H1 (cell line): ENCODE results near the gene GON4L. TPM values are rescaled to one million over a fixed set of nuclear protein-coding genes. Genes with fewer than 3 reads are reported as not detected.

Source experiments
- CTCF ChIA-PET: fragments of 300-600 bp; sonication (Branson Sonifier 250); formaldehyde crosslinking; loops from one replicate; lab custom pipeline; 2021; ENCODE audit not compliant: partially characterized antibody; lab: Charles Lee
- POLR2A ChIA-PET: fragments of 300-600 bp; sonication (Branson Sonifier 250); formaldehyde crosslinking; loops from one replicate; lab custom pipeline; 2021; ENCODE audit warnings: inconsistent platforms; ENCODE audit not compliant: partially characterized antibody; lab: Charles Lee
- DNase-seq, 2 experiments: peaks; one replicate each; pipeline versions ENCODE4 v3.0.0 to v3.0.0-alpha.2; 2010 to 2022; ENCODE audit warnings: low spot score in 2 of 2, low read depth in 1 of 2, mixed read lengths in 1 of 2
- FAIRE-seq: peaks from 2 replicates; lab custom pipeline; 2011; peaks lifted over from hg19 to GRCh38; lab: Jason Lieb, UNC
- H2AFZ ChIP-seq: 2 replicates; pipeline ENCODE4 v1.8.1; 2012; ENCODE audit warnings: low read length, inconsistent platforms
- H2AK5ac ChIP-seq: 2 replicates; pipeline ENCODE4 v1.6.1; 2013; ENCODE audit warnings: low read depth, low read length
- H2BK120ac ChIP-seq: replicated peaks from 2 replicates; pipeline ENCODE3; 2013; ENCODE audit warnings: low read depth, low read length, inconsistent platforms
- H2BK12ac ChIP-seq: 2 replicates; pipeline ENCODE4 v1.6.1; 2013; ENCODE audit warnings: low read depth, low read length
- H2BK15ac ChIP-seq: 2 replicates; pipeline ENCODE4 v1.6.1; 2013; ENCODE audit warnings: low read length
- H2BK20ac ChIP-seq: 2 replicates; pipeline ENCODE4 v1.6.1; 2013; ENCODE audit warnings: low read length
- H2BK5ac ChIP-seq: 2 replicates; pipeline ENCODE4 v1.6.1; 2013; ENCODE audit warnings: low read depth, low read length
- H3K14ac ChIP-seq: 2 replicates; pipeline ENCODE4 v1.6.1; 2013; ENCODE audit warnings: inconsistent platforms; ENCODE audit not compliant: insufficient read length
- H3K18ac ChIP-seq: 2 replicates; pipeline ENCODE4 v1.6.1; 2013; ENCODE audit warnings: low read length; ENCODE audit errors: extremely low read depth
- H3K23ac ChIP-seq: 2 replicates; pipeline ENCODE4 v1.6.1; 2013; ENCODE audit warnings: inconsistent platforms; ENCODE audit not compliant: insufficient read length
- H3K23me2 ChIP-seq: 2 replicates; pipeline ENCODE4 v1.6.1; 2013; ENCODE audit warnings: low read depth, low read length
- H3K27ac ChIP-seq: 2 replicates; pipeline ENCODE4 v1.6.1; 2011; ENCODE audit warnings: low read depth, low read length, inconsistent platforms
- H3K27me3 ChIP-seq, 4 experiments: replicated peaks in 1 of 4; 1 replicate in 1 of 4; 2 replicates in 3 of 4; pipeline versions ENCODE4 v1.6.1 to v1.8.1; 2011 to 2013; ENCODE audit warnings: low read length in 3 of 4, mild to moderate bottlenecking in 3 of 4, inconsistent platforms in 2 of 4, mixed read lengths in 2 of 4, moderate library complexity in 1 of 4; ENCODE audit not compliant: control insufficient read depth in 3 of 4, insufficient read depth in 3 of 4; ENCODE audit errors: extremely low read depth in 1 of 4
- H3K36me3 ChIP-seq, 4 experiments: 2 replicates each; pipeline versions ENCODE4 v1.6.1 to v1.8.1; 2011 to 2013; ENCODE audit warnings: mild to moderate bottlenecking in 4 of 4, low read length in 3 of 4, moderate library complexity in 2 of 4, control low read depth in 1 of 4, inconsistent platforms in 1 of 4; ENCODE audit not compliant: insufficient read depth in 4 of 4, control insufficient read depth in 2 of 4
- H3K4ac ChIP-seq: replicated peaks from 2 replicates; pipeline ENCODE3; 2013; ENCODE audit warnings: low read length, low read depth, mixed read lengths, inconsistent platforms; ENCODE audit not compliant: insufficient read length
- H3K4me1 ChIP-seq, 4 experiments: replicated peaks in 1 of 4; 1 replicate in 1 of 4; 2 replicates in 3 of 4; pipeline versions ENCODE4 v1.6.1 to v1.8.1; 2011 to 2013; ENCODE audit warnings: low read length in 3 of 4, inconsistent platforms in 2 of 4, mixed read lengths in 1 of 4; ENCODE audit not compliant: insufficient read depth in 4 of 4, control insufficient read depth in 3 of 4
- H3K4me2 ChIP-seq, 2 experiments: 2 replicates each; pipeline versions ENCODE4 v1.6.1 to v1.8.1; 2011 to 2013; ENCODE audit warnings: low read depth in 2 of 2, low read length in 2 of 2, control low read depth in 1 of 2, inconsistent platforms in 1 of 2, mild to moderate bottlenecking in 1 of 2; ENCODE audit not compliant: insufficient read depth in 1 of 2
- H3K4me3 ChIP-seq, 4 experiments: fragments of 200-600, 300-600 bp in 1 of 4; sonication (generic), shearing (Covaris generic), sonication (Bioruptor Twin) in 1 of 4; 2 replicates each; pipeline versions ENCODE4 v1.5.1 to v1.8.1; 2011 to 2016; ENCODE audit warnings: low read length in 4 of 4, low read depth in 3 of 4, control low read depth in 2 of 4, inconsistent platforms in 2 of 4, mild to moderate bottlenecking in 2 of 4, mixed read lengths in 1 of 4, moderate library complexity in 1 of 4; ENCODE audit not compliant: insufficient read depth in 2 of 4; ENCODE audit errors: extremely low read depth in 1 of 4
- H3K56ac ChIP-seq: replicated peaks from 2 replicates; pipeline ENCODE3; 2013; ENCODE audit warnings: low read depth, mild to moderate bottlenecking, mixed read lengths, low read length, inconsistent platforms; ENCODE audit not compliant: insufficient read length
- H3K79me1 ChIP-seq: 2 replicates; pipeline ENCODE4 v1.6.1; 2013; ENCODE audit warnings: low read depth, low read length, control low read depth
- H3K79me2 ChIP-seq, 2 experiments: 2 replicates each; pipeline versions ENCODE4 v1.6.1 to v1.8.1; 2012 to 2013; ENCODE audit warnings: low read length in 2 of 2, mild to moderate bottlenecking in 2 of 2, inconsistent platforms in 1 of 2; ENCODE audit not compliant: insufficient read depth in 2 of 2, control insufficient read depth in 1 of 2
- H3K9ac ChIP-seq, 4 experiments: replicated peaks in 1 of 4; 1 replicate in 1 of 4; 2 replicates in 3 of 4; pipeline versions ENCODE4 v1.6.1 to v1.8.1; 2011 to 2013; ENCODE audit warnings: low read depth in 3 of 4, low read length in 3 of 4, control low read depth in 2 of 4, mild to moderate bottlenecking in 2 of 4, moderate library complexity in 2 of 4, inconsistent platforms in 1 of 4; ENCODE audit errors: extremely low read depth in 1 of 4
- H3K9me3 ChIP-seq, 2 experiments: 2 replicates each; pipeline versions ENCODE4 v1.6.1 to v1.8.1; 2012 to 2013; ENCODE audit warnings: mild to moderate bottlenecking in 2 of 2, moderate library complexity in 2 of 2, control low read depth in 1 of 2, inconsistent platforms in 1 of 2, low read depth in 1 of 2, low read length in 1 of 2, mixed read lengths in 1 of 2; ENCODE audit not compliant: insufficient read depth in 2 of 2
- H4K20me1 ChIP-seq, 2 experiments: replicated peaks in 1 of 2; 2 replicates each; pipeline versions ENCODE3 to v1.8.1; 2011 to 2013; ENCODE audit warnings: inconsistent platforms in 2 of 2, low read length in 2 of 2, mild to moderate bottlenecking in 1 of 2; ENCODE audit not compliant: insufficient read depth in 2 of 2, control insufficient read depth in 1 of 2
- H4K5ac ChIP-seq: 2 replicates; pipeline ENCODE4 v1.6.1; 2013; ENCODE audit warnings: low read length, low read depth, mixed read lengths, inconsistent platforms; ENCODE audit not compliant: insufficient read length
- H4K8ac ChIP-seq: 2 replicates; pipeline ENCODE4 v1.8.0; 2013; ENCODE audit warnings: mild to moderate bottlenecking, moderate library complexity, low read length, inconsistent platforms; ENCODE audit not compliant: insufficient read depth; ENCODE audit errors: extremely low read depth
- H4K91ac ChIP-seq: replicated peaks from 2 replicates; pipeline ENCODE3; 2013; ENCODE audit warnings: low read length, mixed read lengths, inconsistent platforms; ENCODE audit not compliant: insufficient read length
- CEBPB ChIP-seq: IDR thresholded peaks from 2 replicates; pipeline ENCODE4 v1.6.1; 2012; ENCODE audit warnings: low read depth, low read length
- CHD1 ChIP-seq: IDR thresholded peaks from 2 replicates; pipeline ENCODE4 v1.6.1; 2012; ENCODE audit warnings: low read depth, low read length, improper control_type of control experiment
- HDAC6 ChIP-seq: IDR thresholded peaks from one replicate; pipeline ENCODE4 v1.7.1; 2012; ENCODE audit warnings: low read depth, mild to moderate bottlenecking, inconsistent platforms, low read length, moderate library complexity
- KDM5A ChIP-seq: fragments of 200-600 bp; IDR thresholded peaks from 2 replicates; pipeline ENCODE4 v1.7.1; 2012; ENCODE audit warnings: mild to moderate bottlenecking, low read length, inconsistent platforms, mixed read lengths
- SIX5 ChIP-seq: IDR thresholded peaks from 2 replicates; pipeline ENCODE4 v1.6.1; 2011; ENCODE audit warnings: mild to moderate bottlenecking, low read depth, low read length
- SRF ChIP-seq: IDR thresholded peaks from 2 replicates; pipeline ENCODE4 v1.6.1; 2011; ENCODE audit warnings: mild to moderate bottlenecking, low read depth, low read length, moderate library complexity
- WGBS, 2 experiments: shearing (Covaris generic) in 1 of 2; methylation state at CpG; one replicate each; pipeline versions ENCODE4 v1.1.6 to v1.1.7; 2013 to 2015; ENCODE audit warnings: low lambda C conversion rate in 2 of 2, mixed read lengths in 2 of 2, inconsistent platforms in 1 of 2, low coverage in 1 of 2, missing lambda C conversion rate in 1 of 2; ENCODE audit not compliant: insufficient replicate concordance in 2 of 2, insufficient coverage in 1 of 2, insufficient read length in 1 of 2; ENCODE audit errors: extremely low coverage in 1 of 2, missing lambda C conversion rate in 1 of 2; 5-methylcytosine and 5-hydroxymethylcytosine counted together
- polyA plus RNA-seq, 7 experiments: library from polyadenylated mRNA; depleted of rRNA in 3 of 7; stranded (reverse) in 5 of 7; unstranded in 2 of 7; fragments of >200 nt in 5 of 7; fragments of 200-250 nt in 2 of 7; gene quantifications; 1 replicate in 5 of 7; 2 replicates in 1 of 7; 4 replicates in 1 of 7; pipeline versions ENCODE4 v1.2.1 to v1.2.3, GENCODE V29; 2011 to 2013; ENCODE audit warnings: missing spikeins in 2 of 7, mixed read lengths in 2 of 7
- total RNA-seq: library from RNA; stranded (reverse); fragmentation: NEBNext Ultra II Directional; extraction: Animal tissue kit (Norgen Biotek cat#: 25700); gene quantifications from 2 replicates; pipeline ENCODE4 v1.2.1, GENCODE V29; 2021

GON4L gene
- total and polyA plus RNA-seq, 2 of the 8 experiments (the other 6 are each of a cell fraction or from before 2014, with no cell fraction given) = 26.2 to 52.1 TPM

DNA sequence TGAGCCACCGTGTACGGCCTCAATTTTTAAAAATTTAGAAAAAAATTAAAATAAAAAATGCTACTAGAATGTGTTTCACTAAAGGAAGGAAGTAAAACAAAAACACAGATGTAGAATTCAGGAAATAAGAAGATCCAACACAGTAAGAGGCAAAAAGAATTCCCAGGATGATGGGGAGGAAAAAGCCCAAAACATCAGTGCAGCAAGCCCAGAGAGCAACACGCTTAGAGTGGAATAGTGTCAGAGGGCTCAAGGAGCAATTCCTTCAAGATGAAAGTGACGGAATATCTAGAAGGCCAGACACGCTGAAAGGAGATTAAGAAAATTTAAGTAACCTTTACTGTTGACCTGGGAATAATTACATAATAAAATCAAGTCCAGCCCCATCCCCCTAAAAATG lies 87.8 kb downstream of the GON4L start:
- Histone ChIP-seq H2BK20ac (no peak overlapping the region), H3K4me1 (no peaks in the 10 kb centered on the region), H3K4me3 (no peak overlapping the region), H4K5ac (no peak overlapping the region), H2BK5ac (no peak overlapping the region), H3K27me3 (no peaks in the 10 kb centered on the region), H3K56ac (no peak overlapping the region), H3K14ac (no peak overlapping the region), H3K23me2 (no peaks in the 10 kb centered on the region), H3K79me2 (no peaks in the 10 kb centered on the region), H3K4me2 (no peak overlapping the region), H2AFZ (no peak overlapping the region), H2BK12ac (no peak overlapping the region), H2BK120ac (no peak overlapping the region), H3K4ac (no peak overlapping the region), H3K36me3 (peaks cover 19 to 74% (median 55%) of the 10 kb centered on the region in 4 experiments; a peak in 7 of 8 replicates), H4K91ac (no peak overlapping the region), H2BK15ac (no peak overlapping the region), H3K9ac (no peak overlapping the region), H3K23ac (no peak overlapping the region), H3K18ac (no peak overlapping the region), H3K27ac (no peak overlapping the region), H3K79me1 (no peaks in the 10 kb centered on the region), H4K8ac (no peak overlapping the region), H4K20me1 (no peaks in the 10 kb centered on the region), H2AK5ac (no peak overlapping the region), H3K9me3 (no peaks in the 10 kb centered on the region)
- CTCF ChIA-PET = interaction anchor here (2.1 kb wide), 1 partner anchor 12 kb away, joined by 4 read pairs; no protein-coding TSS in a partner anchor
- POLR2A ChIA-PET = no interaction called here
- DNase-seq (no peak), FAIRE-seq (no peak)
- 97% methylated on average over 5 of the region's 5 CpGs; no CpG with 5 or more reads in 1 of the 2 experiments for WGBS, 2 experiments
- TF ChIP-seq CHD1 (no peak), HDAC6 (no peak), SIX5 (no peak), KDM5A (no peak), CEBPB (no peak), SRF (no peak)
